Heart left ventricle (tissue), 13 donors: ENCODE results near the gene AGO4.

Experiments
- CTCF ChIP-seq, 12 donors: fragments of 200-600 bp; sonication (generic) in 4 of 12; IDR thresholded peaks; one replicate each; pipeline versions ENCODE4 v1.5.0 to v1.8.0; 2018 to 2022; ENCODE audit warnings: antibody characterized with exemption in 12 of 12, mild to moderate bottlenecking in 5 of 12
- POLR2A ChIP-seq, 2 donors: fragments of 450-650 bp; IDR thresholded peaks; one replicate each; pipeline ENCODE4 v1.6.1; 2017; ENCODE audit warnings: antibody characterized with exemption in 2 of 2, mild to moderate bottlenecking in 2 of 2, moderate library complexity in 2 of 2
- donor health status: ischemic (EF 13 %, LVEDD 7.1; RV severe dilation, severe dysfunction).
- donor health status: DM: no; HTN: yes; CAD: no.
- donor health status: DM: no; HTN: no; CAD: no.
- donor health status: ischemic (EF 25% LVEDD 6.9; RV normal size, moderate dysfunction).
- donor health status: ischemic (EF 25% LVEDD 5.7; RV mildly dilated, moderate dysfunction).
- donor health status: ischemic (EF 35%, LVEDD 5.7; RV mildly dilated, moderate dysfunction).
- donor health status: nonischemic (EF 11% LVEDD 7.7; RV severe dilation, severe dysfunction).
- donor health status: DM: yes; HTN: yes; CAD: no.
- donor health status: PGD.
- donor health status: ischemic (EF 29% LVEDD 5.4; RV normal size, mild dysfunction).
- donor health status: nonischemic (EF 23%, LVEDD 6.1; RV moderate dilation, normal function).

DNA sequence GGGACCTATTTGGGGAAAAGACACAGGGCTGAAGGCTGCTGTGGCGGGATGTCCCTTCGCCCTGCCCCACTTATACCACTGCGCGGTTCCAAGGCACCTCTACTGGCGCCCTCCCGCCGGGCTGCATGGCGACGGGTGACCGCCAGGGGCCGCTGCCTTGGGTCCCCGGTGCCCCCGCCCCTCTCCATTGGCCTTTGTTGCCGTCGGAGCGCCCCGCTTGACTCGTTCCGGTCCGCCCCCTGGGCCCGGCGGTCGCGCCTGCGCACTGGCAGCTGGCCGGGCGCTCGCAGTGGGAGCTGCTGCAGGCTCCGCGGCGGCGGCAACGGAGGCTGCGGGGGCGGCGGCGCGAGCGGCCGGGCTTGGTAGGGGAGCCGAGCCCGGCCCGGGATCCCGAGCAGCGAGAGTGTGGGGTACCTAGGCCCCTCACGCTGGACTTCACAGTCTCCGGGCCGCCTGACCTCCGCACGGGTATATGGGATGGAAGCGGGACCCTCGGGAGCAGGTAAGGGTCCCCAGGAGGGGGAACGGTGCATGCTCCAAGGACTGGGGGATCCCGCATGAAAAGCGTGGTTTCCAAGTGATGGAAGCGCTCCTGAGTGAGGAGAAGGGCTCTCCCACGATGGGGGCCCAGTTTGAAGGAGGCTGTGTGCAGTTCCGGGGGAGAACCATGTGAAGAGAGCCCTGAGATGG, 75.3 kb downstream of the AGO4 start, which contains the start of gene AGO1:
- peak; percentile 93 to 100 (median 98) for TF ChIP-seq CTCF (IDR thresholded peaks at IDR 0.05)
- TF ChIP-seq POLR2A (IDR thresholded peaks at IDR 0.05): peak; percentile 53 to 92
